NOMO-1 (cell line): Measurements from ENCODE around the gene TREML1.
A peak's percentile ranks its signal among the peaks of the same experiment; 100 is the strongest.
"Not testable (repeated sequence)": the region's sequence is repeated elsewhere in the genome, so short reads cannot be mapped to it uniquely, and the experiment has no call there.

ENCODE experiments used
- DNase-seq, 2 experiments: peaks; one replicate each; lab custom pipeline; 2025; ENCODE audit not compliant: unreplicated experiment in 2 of 2; lab: John Stamatoyannopoulos, UW

Gene TREML1

GRCh38 chr6:41153992-41154625 is at the start of gene TREML1:
Gene TREML1, minus strand, starts transcription at chr6:41154347. Its CDS starts 59 bp downstream, at chr6:41154288.
- DNase-seq = no peak

- DNase-seq = no peak
Measured at GRCh38 chr6:41201764-41202173, 47.6 kb upstream of the TREML1 start.

GRCh38 chr6:41200901-41201763 is 47.0 kb upstream of the TREML1 start, which contains the start of gene TREML2:
Gene TREML2, minus strand, starts transcription at chr6:41201149. Its CDS starts 141 bp downstream, at chr6:41201008.
- DNase-seq = peak; percentile 63 to 76

GRCh38 chr6:41200296-41200900 is 46.3 kb upstream of the TREML1 start:
- peak; percentile 75 to 90 for DNase-seq

- DNase-seq = no peak
Measured at GRCh38 chr6:41199552-41200246, 45.6 kb upstream of the TREML1 start.

GRCh38 chr6:41197234-41197633 is 43.1 kb upstream of the TREML1 start:
- no peak for DNase-seq

- no peak for DNase-seq
Measured at GRCh38 chr6:41194386-41194785, 40.2 kb upstream of the TREML1 start.

- DNase-seq = no peak
Measured at GRCh38 chr6:41193884-41194283, 39.7 kb upstream of the TREML1 start.

GRCh38 chr6:41193171-41193734 is 39.1 kb upstream of the TREML1 start:
- no peak for DNase-seq

- no peak for DNase-seq
Measured at GRCh38 chr6:41191569-41191968, 37.4 kb upstream of the TREML1 start.

GRCh38 chr6:41190791-41191190 is 36.6 kb upstream of the TREML1 start:
- DNase-seq = no peak

- no peak for DNase-seq
Measured at GRCh38 chr6:41189967-41190366, 35.8 kb upstream of the TREML1 start.

- DNase-seq = not testable (repeated sequence)
Measured at GRCh38 chr6:41189046-41189445, 34.9 kb upstream of the TREML1 start.

- no peak for DNase-seq
Measured at GRCh38 chr6:41187924-41188886, 34.1 kb upstream of the TREML1 start.

- peak; percentile 34 to 45 for DNase-seq
Measured at GRCh38 chr6:41186031-41186562, 31.9 kb upstream of the TREML1 start.

GRCh38 chr6:41184761-41185160 is 30.6 kb upstream of the TREML1 start:
- no peak for DNase-seq

- peak; percentile 85 to 99 for DNase-seq
Measured at GRCh38 chr6:41182069-41183034, 28.2 kb upstream of the TREML1 start.

GRCh38 chr6:41181566-41181965 is 27.4 kb upstream of the TREML1 start:
- DNase-seq = no peak
